Testis (tissue), 2 donors: ENCODE measurements around the gene ZNRF2.

Source experiments
- POLR2A ChIP-seq: fragments of 450-650 bp; IDR thresholded peaks from one replicate; pipeline ENCODE4 v1.6.1; 2017; ENCODE audit warnings: antibody characterized with exemption, mild to moderate bottlenecking, moderate library complexity
- TF ChIP-seq, protein P1 (sequence below), 3 experiments: fragments of 450-650 bp in 2 of 3; fragments of 200-600 bp in 1 of 3; sonication (generic) in 1 of 3; IDR thresholded peaks; one replicate each; pipeline ENCODE4 v1.5.1; 2016 to 2019; ENCODE audit warnings: antibody characterized with exemption in 3 of 3, mild to moderate bottlenecking in 2 of 3, moderate library complexity in 1 of 3

DNA sequence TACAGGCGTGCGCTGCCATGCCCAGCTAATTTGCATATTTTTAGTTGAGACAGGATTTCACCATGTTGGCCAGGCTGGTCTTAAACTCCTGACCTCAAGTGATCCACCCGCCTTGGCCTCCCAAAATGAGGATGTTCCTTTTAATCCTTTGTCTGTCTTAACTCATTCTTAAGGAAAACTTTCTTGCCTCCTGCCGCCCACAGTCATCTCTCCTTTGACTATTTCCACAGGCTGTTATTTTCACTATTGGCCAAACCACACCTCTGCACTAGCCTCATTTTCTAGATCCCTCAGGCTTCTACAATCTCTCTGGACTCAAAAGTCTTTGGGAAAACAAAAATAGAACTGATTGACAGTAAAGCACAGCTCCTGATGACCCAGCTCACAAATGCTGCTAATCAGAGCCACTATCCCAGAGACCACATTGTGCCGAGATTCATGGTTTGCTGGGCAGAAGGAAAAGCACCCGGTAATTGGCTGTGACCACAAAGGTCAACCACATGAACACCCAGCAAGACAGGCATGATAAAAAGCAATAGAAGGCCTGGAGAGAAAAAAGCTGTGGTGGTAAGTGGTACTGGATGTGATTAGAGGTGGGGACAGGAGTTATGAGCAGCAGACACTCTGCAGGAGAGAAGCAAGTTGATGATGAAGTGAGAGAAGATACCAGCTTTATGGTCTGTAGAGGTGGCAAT, 44.1 kb upstream of the ZNRF2 start:
- no peak for TF ChIP-seq POLR2A
- TF ChIP-seq, protein P1, sequence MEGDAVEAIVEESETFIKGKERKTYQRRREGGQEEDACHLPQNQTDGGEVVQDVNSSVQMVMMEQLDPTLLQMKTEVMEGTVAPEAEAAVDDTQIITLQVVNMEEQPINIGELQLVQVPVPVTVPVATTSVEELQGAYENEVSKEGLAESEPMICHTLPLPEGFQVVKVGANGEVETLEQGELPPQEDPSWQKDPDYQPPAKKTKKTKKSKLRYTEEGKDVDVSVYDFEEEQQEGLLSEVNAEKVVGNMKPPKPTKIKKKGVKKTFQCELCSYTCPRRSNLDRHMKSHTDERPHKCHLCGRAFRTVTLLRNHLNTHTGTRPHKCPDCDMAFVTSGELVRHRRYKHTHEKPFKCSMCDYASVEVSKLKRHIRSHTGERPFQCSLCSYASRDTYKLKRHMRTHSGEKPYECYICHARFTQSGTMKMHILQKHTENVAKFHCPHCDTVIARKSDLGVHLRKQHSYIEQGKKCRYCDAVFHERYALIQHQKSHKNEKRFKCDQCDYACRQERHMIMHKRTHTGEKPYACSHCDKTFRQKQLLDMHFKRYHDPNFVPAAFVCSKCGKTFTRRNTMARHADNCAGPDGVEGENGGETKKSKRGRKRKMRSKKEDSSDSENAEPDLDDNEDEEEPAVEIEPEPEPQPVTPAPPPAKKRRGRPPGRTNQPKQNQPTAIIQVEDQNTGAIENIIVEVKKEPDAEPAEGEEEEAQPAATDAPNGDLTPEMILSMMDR (IDR thresholded peaks at IDR 0.05): no peak
